NCI-H2081 treated with DMSO at 0.1 percent for 48 hours (cell line): ENCODE results near the gene LRRC8D.

Experiments used
- DNase-seq: peaks from one replicate; lab custom pipeline; 2025; lab: John Stamatoyannopoulos, UW

Gene LRRC8D

GRCh38 chr1:89941110-89941766 lies 120.4 kb downstream of the LRRC8D start:
- DNase-seq: no peak

GRCh38 chr1:89942014-89942413 lies 121.2 kb downstream of the LRRC8D start:
- DNase-seq: no peak

GRCh38 chr1:89942825-89943658 lies 122.2 kb downstream of the LRRC8D start:
- no peak for DNase-seq

GRCh38 chr1:89943846-89944781 lies 123.3 kb downstream of the LRRC8D start:
- no peak for DNase-seq

GRCh38 chr1:89945852-89946476 lies 125.1 kb downstream of the LRRC8D start:
- DNase-seq: no peak

- DNase-seq: no peak
Measured at GRCh38 chr1:89946532-89946931, 125.7 kb downstream of the LRRC8D start.

GRCh38 chr1:89948722-89949345 lies 128.0 kb downstream of the LRRC8D start:
- no peak for DNase-seq

GRCh38 chr1:89949991-89950624 lies 129.3 kb downstream of the LRRC8D start:
- DNase-seq: no peak

GRCh38 chr1:89950703-89951102 lies 129.9 kb downstream of the LRRC8D start:
- DNase-seq: no peak

- DNase-seq: no peak
Measured at GRCh38 chr1:89951766-89952604, 131.2 kb downstream of the LRRC8D start.

- no peak for DNase-seq
Measured at GRCh38 chr1:89952605-89953130, 131.8 kb downstream of the LRRC8D start.

GRCh38 chr1:89953131-89953626 lies 132.3 kb downstream of the LRRC8D start:
- DNase-seq: no peak

GRCh38 chr1:89953929-89954328 lies 133.1 kb downstream of the LRRC8D start:
- DNase-seq: no peak

- no peak for DNase-seq
Measured at GRCh38 chr1:89954401-89954800, 133.6 kb downstream of the LRRC8D start.

- DNase-seq: no peak
Measured at GRCh38 chr1:89955311-89956205, 134.7 kb downstream of the LRRC8D start.

- no peak for DNase-seq
Measured at GRCh38 chr1:89957107-89957506, 136.3 kb downstream of the LRRC8D start.

- DNase-seq: no peak
Measured at GRCh38 chr1:89958851-89959654, 138.2 kb downstream of the LRRC8D start.

- DNase-seq: no peak
Measured at GRCh38 chr1:89959719-89960118, 138.9 kb downstream of the LRRC8D start.
